Left ventricle myocardium superior (tissue), 1 donor: ENCODE measurements around the gene MSH5. TPM values are rescaled to one million over a fixed set of nuclear protein-coding genes. Genes with fewer than 3 reads are reported as not detected.

ENCODE experiments used
- ATAC-seq: fragments of 200-7000 bp; cut with Tn5 transposase; one replicate; pipeline ENCODE4 v1.9.1; 2020; ENCODE audit warnings: mild to moderate bottlenecking, moderate library complexity
- DNase-seq: peaks from one replicate; pipeline ENCODE4 v3.0.0-alpha.2; 2020
- intact Hi-C: fragments of 100-400 bp; cut with micrococcal nuclease; formaldehyde crosslinking; loops from one replicate; pipeline ENCODE4 v1.11.0; 2022
- total RNA-seq: library from RNA; stranded (reverse); fragmentation: NEBNext Ultra II Directional; extraction: Animal tissue kit (Norgen Biotek cat#: 25700); gene quantifications from one replicate; pipeline ENCODE4 v1.2.1, GENCODE V29; 2021
- donor health status: DM: no; HTN: yes; CAD: no; lungs with severe emphysema.

MSH5 gene
- total RNA-seq, 1 donor from 2014 or later: 1.3 TPM

DNA sequence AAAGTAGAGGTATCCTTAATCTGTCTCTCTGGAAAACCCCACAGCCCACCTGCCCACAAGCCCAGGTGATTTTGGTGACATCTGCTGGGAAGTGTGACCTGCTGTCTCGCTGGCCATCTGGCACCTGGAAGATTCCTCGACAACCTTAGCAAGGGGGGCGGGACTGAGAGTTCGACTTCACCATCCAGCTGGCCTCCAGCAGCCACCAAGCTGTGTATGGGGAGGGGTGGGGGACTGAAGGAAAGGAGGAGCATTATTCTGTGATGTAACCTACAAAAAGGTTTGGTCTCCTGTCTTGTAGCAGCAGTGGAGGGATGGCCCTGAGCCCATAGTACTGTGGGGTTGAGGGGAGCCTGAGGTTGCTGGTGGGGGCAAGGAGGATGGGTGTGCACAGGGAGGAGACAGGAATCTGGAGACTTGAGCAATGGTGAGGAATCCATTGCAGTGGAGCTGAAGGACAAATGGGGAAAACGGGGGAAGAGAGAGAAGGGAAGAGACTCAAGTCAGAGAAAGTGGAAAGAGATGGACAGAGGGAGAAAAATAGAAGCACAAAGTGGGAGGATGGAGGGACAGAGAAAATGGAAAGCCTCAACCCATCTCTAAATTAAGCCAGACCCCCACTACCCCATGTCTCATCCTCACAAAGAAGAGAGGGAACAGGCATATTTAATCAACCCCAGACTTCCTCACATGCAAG, 29.1 kb upstream of the MSH5 start:
- intact Hi-C loops: no loop called here
- no peak for DNase-seq
- no peak for ATAC-seq

GRCh38 chr6:31711233-31711632, 28.6 kb upstream of the MSH5 start:
- intact Hi-C loops: no loop called here
- DNase-seq: no peak
- no peak for ATAC-seq

GRCh38 chr6:31712296-31712695, 27.5 kb upstream of the MSH5 start:
- ATAC-seq (peak; percentile 70), DNase-seq (no peak)
- intact Hi-C loops: no loop called here

DNA sequence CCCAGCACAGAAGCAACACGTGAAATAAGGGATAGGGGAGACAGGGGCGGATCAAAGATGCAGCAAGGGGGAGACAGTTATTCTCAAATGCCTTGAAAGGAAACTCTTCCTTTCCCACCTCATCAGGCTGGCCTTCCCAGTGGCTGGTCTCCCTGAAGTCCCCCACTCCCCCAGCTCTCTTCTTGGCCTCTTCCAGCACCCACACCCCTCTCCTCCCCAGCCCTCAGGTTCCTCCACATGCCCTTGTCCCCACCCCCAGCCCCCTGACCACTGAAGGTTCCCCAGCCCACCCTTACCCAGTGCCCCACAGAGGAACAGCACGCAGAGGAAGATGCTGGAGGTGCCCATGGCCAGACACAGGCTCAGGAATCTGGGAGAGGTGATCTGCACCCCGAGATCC, 26.3 kb upstream of the MSH5 start:
- intact Hi-C loops: no loop called here
- DNase-seq: no peak

DNA sequence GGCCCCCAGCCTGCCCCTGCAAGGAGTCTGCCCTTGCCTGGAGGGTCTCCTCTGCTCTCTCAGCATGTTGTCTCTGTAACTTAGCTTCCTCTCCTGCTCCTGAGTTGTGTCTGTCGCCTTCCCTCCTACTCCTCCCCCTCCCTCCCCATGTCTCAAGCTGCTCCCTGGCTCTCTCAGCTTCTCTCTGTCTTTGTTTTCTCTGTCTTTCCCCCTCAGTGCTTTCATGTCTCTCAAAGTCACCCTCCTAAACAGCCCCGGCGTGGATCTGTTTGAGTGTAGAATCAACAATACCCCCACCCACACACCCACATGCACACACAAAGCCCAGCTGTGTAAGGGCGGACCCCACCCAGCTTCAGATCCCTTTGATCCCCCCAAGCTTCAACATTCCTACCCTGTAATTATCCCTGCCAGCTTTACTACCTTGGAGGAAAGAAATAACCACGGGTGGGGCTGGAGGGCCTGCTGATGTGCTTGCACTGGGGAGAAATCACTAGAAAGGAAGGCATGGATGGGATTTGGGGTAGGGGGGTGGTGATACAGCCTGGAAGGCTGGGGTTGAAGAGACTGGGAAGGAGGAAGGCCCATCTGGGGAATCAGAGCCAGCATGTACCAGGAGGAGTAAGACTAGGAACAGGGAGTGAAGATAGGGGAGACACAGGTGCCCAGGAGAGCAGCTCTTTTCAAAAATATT, 25.7 kb upstream of the MSH5 start:
- no peak for ATAC-seq
- intact Hi-C loops: no loop called here
- no peak for DNase-seq

More for the DNA sequence above, 26.3 kb upstream of the MSH5 start:
- no peak for ATAC-seq

- ATAC-seq (no peak), DNase-seq (no peak)
- intact Hi-C loops: no loop called here
Measured at GRCh38 chr6:31715022-31715958, 24.5 kb upstream of the MSH5 start, which contains the start of gene LY6G6D. TSS of gene LY6G6D (plus strand) at chr6:31715348. CDS start at chr6:31715356, 8 bp downstream.

GRCh38 chr6:31717499-31718222, 22.1 kb upstream of the MSH5 start:
- intact Hi-C loops: no loop called here
- DNase-seq (no peak), ATAC-seq (no peak)

DNA sequence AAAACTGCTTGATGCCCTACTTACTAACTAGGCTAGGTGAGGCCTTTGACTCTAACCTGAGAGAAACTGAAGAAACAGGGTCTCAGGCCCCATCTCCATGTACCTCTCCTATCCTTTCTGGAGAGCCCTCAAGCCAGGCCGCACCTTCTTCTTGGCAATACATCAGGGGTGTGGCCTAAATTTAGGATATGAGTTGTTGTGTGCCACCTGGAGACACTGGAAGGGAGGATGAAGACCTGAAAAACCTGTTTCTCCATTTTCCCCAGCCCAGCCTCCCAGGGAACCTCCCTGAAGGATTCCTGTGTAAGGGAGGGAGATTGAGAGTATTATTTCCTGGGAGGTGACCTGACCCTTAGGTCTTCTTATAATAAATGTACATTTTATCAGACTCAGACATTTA, 21.5 kb upstream of the MSH5 start:
- intact Hi-C loops: no loop called here
- ATAC-seq: no peak
- DNase-seq: no peak

- intact Hi-C loops: no loop called here
- DNase-seq: no peak
- no peak for ATAC-seq
Measured at GRCh38 chr6:31719001-31719400, 20.8 kb upstream of the MSH5 start.

DNA sequence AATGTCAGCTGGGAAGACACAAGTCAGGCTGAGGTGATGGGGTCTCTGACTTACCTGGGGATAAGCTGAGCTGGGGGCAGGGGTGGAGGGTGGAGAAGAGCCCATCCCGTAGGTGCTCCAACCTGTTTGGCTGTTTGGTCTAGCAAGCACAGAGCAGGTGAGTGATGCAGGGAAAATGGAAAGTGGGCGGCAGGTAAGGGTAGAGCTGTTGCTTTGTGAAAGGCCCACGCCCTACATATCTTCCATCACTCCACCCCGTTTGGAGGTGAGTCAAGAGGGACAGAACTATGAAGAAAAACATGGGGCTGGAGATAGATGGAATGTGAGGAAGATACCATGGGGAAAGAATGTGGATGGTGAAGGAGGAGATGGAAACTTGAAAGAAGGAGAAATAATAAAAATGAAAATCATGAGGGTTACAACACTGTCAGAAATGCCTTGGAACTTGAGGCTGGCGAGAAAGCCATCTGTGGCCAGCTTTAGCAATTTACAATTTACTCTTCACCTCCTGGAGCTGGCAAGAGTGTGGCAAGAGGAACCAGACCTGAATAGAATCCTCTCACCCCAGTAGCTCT, 19.5 kb upstream of the MSH5 start:
- ATAC-seq: no peak
- intact Hi-C loops: no loop called here
- DNase-seq: no peak

DNA sequence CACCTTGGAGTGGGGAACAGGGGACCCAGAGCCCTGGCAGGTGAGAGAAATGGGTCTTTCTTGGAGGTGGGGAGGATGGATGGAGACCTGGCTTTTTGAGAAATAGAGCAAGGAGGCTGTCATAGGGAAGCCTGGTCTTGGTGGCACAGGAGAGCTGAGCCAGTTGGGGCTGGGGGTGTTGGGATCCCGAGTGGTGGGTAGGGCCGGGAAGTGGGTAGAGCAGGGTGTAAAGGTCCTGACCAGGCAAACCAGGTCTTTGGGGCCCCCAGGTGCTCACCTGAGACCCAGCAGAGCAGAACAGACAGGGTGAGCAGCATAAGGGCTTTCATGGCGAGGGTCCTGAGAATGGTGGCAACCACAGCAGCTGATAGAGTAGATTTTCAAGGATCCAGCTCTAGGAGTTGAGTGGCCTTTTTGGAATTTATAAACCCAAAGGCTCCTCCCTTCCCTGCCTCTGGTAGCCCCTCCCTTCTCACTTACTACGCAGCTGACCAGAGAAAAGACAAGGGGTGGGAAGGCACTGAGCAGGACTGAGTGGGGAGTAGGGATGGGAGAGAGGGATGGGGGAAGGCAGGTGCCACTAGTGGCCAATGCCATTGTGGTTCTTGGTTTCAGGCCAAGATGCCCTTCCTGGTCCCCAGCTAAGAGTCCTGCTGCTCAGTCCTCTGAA, 18.3 kb upstream of the MSH5 start, which contains the start of gene LY6G6C:
TSS of gene LY6G6C (minus strand) at position 396 of the 670 bp plus-strand sequence. CDS start at position 329, 67 bp downstream.
- no peak for ATAC-seq
- intact Hi-C loops: no loop called here
- no peak for DNase-seq

DNA sequence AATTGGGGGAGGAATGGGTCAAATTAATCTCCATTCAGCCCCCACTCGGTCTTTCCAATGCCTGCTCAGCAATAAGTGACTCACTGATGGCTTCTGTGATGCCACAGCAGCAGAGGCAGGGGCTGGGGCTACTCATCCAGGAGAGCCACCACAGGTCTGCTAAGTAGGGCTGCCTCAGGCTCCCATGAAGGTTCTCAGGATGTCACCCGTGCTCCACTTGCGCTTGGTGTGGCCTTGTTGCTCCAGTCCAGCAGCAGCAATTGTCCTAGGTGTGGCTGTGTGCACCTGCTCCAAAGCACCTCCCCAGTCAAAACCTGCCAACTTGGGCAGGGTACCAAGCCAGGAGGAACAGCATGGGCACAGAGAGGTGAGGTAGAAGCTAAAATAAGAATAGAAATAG, 17.6 kb upstream of the MSH5 start:
- intact Hi-C loops: no loop called here
- no peak for DNase-seq

DNA sequence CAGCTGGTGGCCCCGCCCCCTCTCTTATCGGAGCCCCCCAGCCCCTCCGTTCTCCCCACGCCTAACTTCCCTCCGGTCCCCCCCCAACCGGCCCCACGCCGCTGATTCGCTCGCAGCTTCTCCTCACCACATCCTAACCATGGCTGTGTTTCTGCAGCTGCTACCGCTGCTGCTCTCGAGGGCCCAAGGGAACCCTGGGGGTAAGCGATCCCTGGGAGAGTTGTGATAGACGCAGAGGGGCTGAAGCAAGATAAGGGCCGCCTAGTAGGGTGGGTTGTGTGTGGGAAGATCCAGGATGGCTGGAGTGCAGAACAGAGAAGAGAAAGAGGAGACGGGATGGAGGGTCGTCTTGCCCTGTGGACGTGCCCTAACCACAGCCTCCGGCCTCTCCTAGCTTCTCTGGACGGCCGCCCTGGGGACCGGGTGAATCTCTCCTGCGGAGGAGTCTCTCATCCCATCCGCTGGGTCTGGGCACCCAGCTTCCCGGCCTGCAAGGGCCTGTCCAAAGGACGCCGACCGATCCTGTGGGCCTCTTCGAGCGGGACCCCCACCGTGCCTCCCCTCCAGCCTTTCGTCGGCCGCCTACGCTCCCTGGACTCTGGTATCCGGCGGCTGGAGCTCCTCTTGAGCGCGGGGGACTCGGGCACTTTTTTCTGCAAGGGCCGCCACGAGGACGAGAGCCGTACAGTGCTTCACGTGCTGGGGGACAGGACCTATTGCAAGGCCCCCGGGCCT, 16.4 kb upstream of the MSH5 start, which contains the start of gene MPIG6B:
TSS of gene MPIG6B (plus strand) at position 129 of the 735 bp plus-strand sequence. CDS start at position 140, 11 bp downstream.
- no peak for DNase-seq
- no peak for ATAC-seq
- intact Hi-C loops: no loop called here

More for the DNA sequence above, 17.6 kb upstream of the MSH5 start:
- ATAC-seq: no peak

DNA sequence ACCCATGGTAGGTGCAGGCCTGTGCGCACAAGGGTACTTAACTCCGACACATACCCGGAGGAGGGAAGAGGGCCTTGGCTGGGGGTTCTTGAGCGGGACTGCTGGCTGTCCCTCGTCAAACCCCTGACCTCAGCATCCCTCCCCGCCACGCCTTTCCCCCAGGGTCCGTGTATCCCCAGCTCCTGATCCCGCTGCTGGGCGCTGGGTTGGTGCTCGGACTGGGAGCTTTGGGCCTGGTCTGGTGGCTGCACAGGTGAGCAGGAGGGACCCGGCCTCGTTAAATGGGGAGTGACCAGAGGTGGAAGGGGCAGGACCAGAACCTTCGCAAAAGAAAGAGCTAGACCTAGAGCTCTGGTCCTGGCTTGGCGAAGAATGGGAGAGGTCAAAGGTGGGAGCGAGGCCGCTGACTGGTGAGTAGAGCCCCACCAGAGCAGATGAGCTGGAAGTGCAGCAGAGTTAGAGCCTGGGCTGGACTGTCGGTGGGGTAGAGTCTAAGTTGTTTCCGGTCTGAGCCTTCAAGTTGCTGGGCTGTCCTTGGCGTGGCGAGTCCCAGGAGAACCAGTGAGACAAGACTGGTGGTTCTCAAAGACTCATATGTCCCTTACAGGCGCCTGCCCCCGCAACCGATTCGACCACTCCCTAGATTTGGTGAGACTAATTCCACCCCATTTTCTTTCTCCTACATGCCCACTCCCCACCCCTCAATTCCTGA, 15.7 kb upstream of the MSH5 start:
- intact Hi-C loops: no loop called here
- DNase-seq (no peak), ATAC-seq (peak; percentile 7)

DNA sequence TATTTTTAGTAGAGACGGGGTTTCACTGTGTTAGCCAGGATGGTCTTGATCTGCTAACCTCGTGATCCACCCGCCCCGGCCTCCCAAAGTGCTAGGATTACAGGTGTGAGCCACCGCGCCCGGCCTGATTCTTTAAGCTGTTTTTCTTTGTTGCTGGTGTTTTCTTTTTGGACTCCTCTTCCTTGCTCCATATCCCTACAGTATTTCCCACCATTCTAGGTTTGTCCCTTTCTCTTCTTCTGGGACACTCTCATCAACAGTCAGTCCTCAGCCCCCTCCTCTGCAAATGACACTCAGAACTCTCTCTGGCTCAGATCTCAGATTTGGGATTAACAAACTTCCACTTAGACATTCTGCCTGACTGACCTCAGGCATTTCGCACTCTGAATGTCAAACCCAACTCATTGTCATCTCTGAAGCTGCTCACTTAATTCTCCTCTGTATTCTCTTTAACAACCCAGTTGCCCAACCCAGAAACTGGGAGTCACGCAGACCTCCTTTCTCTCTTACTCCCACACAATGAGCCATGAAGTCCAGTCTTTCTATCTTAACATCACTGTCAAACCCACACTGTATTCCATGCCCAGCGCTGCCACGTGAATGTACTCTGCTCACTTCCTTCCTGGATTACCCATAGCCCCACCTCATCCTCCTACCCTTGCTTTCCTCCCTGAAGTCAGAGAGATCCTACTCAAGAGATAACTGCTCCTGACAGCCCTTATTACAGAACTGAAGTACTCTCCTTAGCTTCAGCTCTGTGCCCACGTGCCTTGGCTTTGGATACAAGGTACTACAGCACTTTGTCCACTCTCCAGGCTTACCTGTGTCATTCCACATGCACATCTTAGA, 14.1 kb upstream of the MSH5 start:
- ATAC-seq (no peak), DNase-seq (no peak)
- intact Hi-C loops: no loop called here
